GM12878 (cell line): ENCODE results near the gene DKKL1. TPM values are rescaled to one million over a fixed set of nuclear protein-coding genes. Genes with fewer than 3 reads are reported as not detected.

ENCODE experiments used
- CHD1 ChIP-seq: IDR thresholded peaks from 2 replicates; pipeline ENCODE4 v1.6.1; 2012; ENCODE audit warnings: low read depth, low read length, improper control_type of control experiment
- CHD2 ChIP-seq: IDR thresholded peaks from 2 replicates; pipeline ENCODE4 v1.6.1; 2011; ENCODE audit warnings: low read depth, low read length, improper control_type of control experiment, borderline replicate concordance
- GABPA ChIP-seq: IDR thresholded peaks from 2 replicates; pipeline ENCODE4 v1.6.1; 2014; ENCODE audit warnings: antibody characterized with exemption, low read depth, mild to moderate bottlenecking, inconsistent platforms
- IRF4 ChIP-seq: IDR thresholded peaks from 2 replicates; pipeline ENCODE4 v1.6.1; 2011; ENCODE audit warnings: low read depth, low read length
- KLF5 ChIP-seq: fragments of 450-650 bp; IDR thresholded peaks from 2 replicates; pipeline ENCODE4 v1.6.1; 2014; ENCODE audit warnings: mild to moderate bottlenecking; ENCODE audit not compliant: partially characterized antibody
- NFIC ChIP-seq: IDR thresholded peaks from 2 replicates; pipeline ENCODE4 v1.6.1; 2012; ENCODE audit warnings: low read depth, mild to moderate bottlenecking, inconsistent platforms, low read length, moderate library complexity
- RAD51 ChIP-seq: fragments of 450-650 bp; IDR thresholded peaks from 2 replicates; pipeline ENCODE4 v1.6.1; 2016; ENCODE audit warnings: moderate library complexity, mild to moderate bottlenecking, inconsistent platforms
- RUNX3 ChIP-seq: IDR thresholded peaks from 2 replicates; pipeline ENCODE4 v1.6.1; 2012; ENCODE audit warnings: low read length, inconsistent platforms
- SPI1 ChIP-seq: IDR thresholded peaks from 2 replicates; pipeline ENCODE4 v1.6.1; 2011; ENCODE audit warnings: low read depth, mild to moderate bottlenecking, low read length, moderate library complexity, borderline replicate concordance; ENCODE audit not compliant: insufficient read depth
- SUZ12 ChIP-seq: fragments of 200-600 bp; sonication (generic); IDR thresholded peaks from one replicate; pipeline ENCODE4 v1.6.1; 2018; ENCODE audit warnings: antibody characterized with exemption, mild to moderate bottlenecking; ENCODE audit not compliant: unreplicated experiment
- ZBED1 ChIP-seq: IDR thresholded peaks from 2 replicates; pipeline ENCODE4 v1.6.1; 2016; ENCODE audit warnings: borderline replicate concordance
- ZNF687 ChIP-seq: fragments of 450-650 bp; IDR thresholded peaks from 2 replicates; pipeline ENCODE4 v1.6.1; 2017; ENCODE audit warnings: mild to moderate bottlenecking, moderate library complexity
- polyA plus RNA-seq, 11 experiments: library from polyadenylated mRNA; depleted of rRNA in 4 of 11; unstranded in 6 of 11; stranded (reverse) in 5 of 11; fragments of >200 nt; fragmentation: Nextera tagmentation in 4 of 11; fragmentation: Illumina TruSeq in 1 of 11; extraction: Ambion mirVana in 4 of 11; extraction: Trizol in 1 of 11; gene quantifications; 1 replicate in 1 of 11; 2 replicates in 10 of 11; pipeline versions ENCODE4 v1.2.1 to v1.2.3, GENCODE V29; 2011 to 2016; ENCODE audit warnings: inconsistent platforms in 2 of 11, missing spikeins in 2 of 11, low read depth in 1 of 11
- total RNA-seq, 4 experiments: library from RNA; depleted of rRNA in 3 of 4; stranded (reverse); fragments of >200 nt in 3 of 4; fragmentation: Illumina TruSeq in 1 of 4; extraction: Trizol in 1 of 4; gene quantifications; 2 replicates each; pipeline versions ENCODE4 v1.2.1 to v1.2.3, GENCODE V29; 2013 to 2021

Gene DKKL1
- total and polyA plus RNA-seq, 10 of the 15 experiments (the other 5 are each of a cell fraction or from before 2014, with no cell fraction given), result not detected

- TF ChIP-seq ZNF687 (0 out of 2 replicates have a peak, but pooled peaks have one; percentile 6), KLF5 (no peak), IRF4 (no peak), NFIC (0 out of 2 replicates have a peak, but pooled peaks have one; percentile 3), GABPA (no peak), CHD1 (0 out of 2 replicates have a peak, but pooled peaks have one; percentile 7), RUNX3 (0 out of 2 replicates have a peak, but pooled peaks have one; percentile 14), SPI1 (peak; percentile 30; the same call in 1 of the 2 replicates), RAD51 (peak; percentile 37; the same call in 1 of the 2 replicates), CHD2 (no peak), ZBED1 (no peak; the same call in 1 of the 2 replicates), SUZ12 (no peak)
These were observed 27.7 kb upstream of the DKKL1 start (continued) for GRCh38 chr19:49335784-49336481.
